Transverse colon (tissue), 4 donors: ENCODE data around the gene APBB2.

ENCODE experiments used
- CTCF ChIP-seq, 5 experiments: fragments of 200-600 bp in 3 of 5; fragments of 450-650 bp in 2 of 5; sonication (generic) in 3 of 5; IDR thresholded peaks; 1 replicate in 2 of 5; 2 replicates in 3 of 5; pipeline ENCODE4 v1.5.1; 2016 to 2017; ENCODE audit warnings: antibody characterized with exemption in 5 of 5, inconsistent platforms in 3 of 5, mild to moderate bottlenecking in 2 of 5, moderate library complexity in 1 of 5
- EP300 ChIP-seq: sonication (generic); formaldehyde crosslinking; IDR thresholded peaks from one replicate; pipeline ENCODE4 v1.6.1; 2017; ENCODE audit warnings: antibody characterized with exemption, low read depth
- POLR2A ChIP-seq: fragments of 450-650 bp; IDR thresholded peaks from one replicate; pipeline ENCODE4 v1.6.1; 2016; ENCODE audit warnings: antibody characterized with exemption, mild to moderate bottlenecking, moderate library complexity
- POLR2AphosphoS5 ChIP-seq, 3 donors: sonication (generic); formaldehyde crosslinking; IDR thresholded peaks; one replicate each; pipeline ENCODE4 v1.6.1; 2016; ENCODE audit warnings: antibody characterized with exemption in 3 of 3

GRCh38 chr4:41205854-41206460, 8.4 kb downstream of the APBB2 start:
- no peak for TF ChIP-seq CTCF (IDR thresholded peaks at IDR 0.05)
- no peak for TF ChIP-seq POLR2AphosphoS5 (IDR thresholded peaks at IDR 0.05)
- TF ChIP-seq EP300, result no peak
- no peak for TF ChIP-seq POLR2A
